ENCODE measurements around the gene SYNE3. TPM values are rescaled to one million over a fixed set of nuclear protein-coding genes. Genes with fewer than 3 reads are reported as not detected.
A peak's percentile ranks its signal among the peaks of the same experiment; 100 is the strongest.

The SYNE3 gene
- total RNA-seq, 1 donor from 2014 or later, result 105 TPM

- no peaks in the 10 kb centered on the region for H3K27me3 Mint-ChIP-seq (ENCODE audit: unreplicated experiment)
Measured at GRCh38 chr14:95481391-95482022, 34.9 kb downstream of the SYNE3 start.

GRCh38 chr14:95480887-95481226, 35.6 kb downstream of the SYNE3 start:
- DNase-seq (ENCODE audit: extremely low spot score, unreplicated experiment), result no peak
- H3K27me3 Mint-ChIP-seq (ENCODE audit: unreplicated experiment), result no peaks in the 10 kb centered on the region
- H3K9me3 Mint-ChIP-seq (ENCODE audit: unreplicated experiment), result no peaks in the 10 kb centered on the region
- peaks cover 12% of the 10 kb centered on the region for H3K36me3 Mint-ChIP-seq (ENCODE audit: unreplicated experiment)
- H3K27ac Mint-ChIP-seq (ENCODE audit: unreplicated experiment), result peak overlapping the region; percentile 88
- peaks cover 94% of the 10 kb centered on the region for H3K4me1 Mint-ChIP-seq (ENCODE audit: unreplicated experiment)
- H3K4me3 Mint-ChIP-seq (ENCODE audit: unreplicated experiment), result peak overlapping the region; percentile 5
- TF ChIP-seq, protein P1, sequence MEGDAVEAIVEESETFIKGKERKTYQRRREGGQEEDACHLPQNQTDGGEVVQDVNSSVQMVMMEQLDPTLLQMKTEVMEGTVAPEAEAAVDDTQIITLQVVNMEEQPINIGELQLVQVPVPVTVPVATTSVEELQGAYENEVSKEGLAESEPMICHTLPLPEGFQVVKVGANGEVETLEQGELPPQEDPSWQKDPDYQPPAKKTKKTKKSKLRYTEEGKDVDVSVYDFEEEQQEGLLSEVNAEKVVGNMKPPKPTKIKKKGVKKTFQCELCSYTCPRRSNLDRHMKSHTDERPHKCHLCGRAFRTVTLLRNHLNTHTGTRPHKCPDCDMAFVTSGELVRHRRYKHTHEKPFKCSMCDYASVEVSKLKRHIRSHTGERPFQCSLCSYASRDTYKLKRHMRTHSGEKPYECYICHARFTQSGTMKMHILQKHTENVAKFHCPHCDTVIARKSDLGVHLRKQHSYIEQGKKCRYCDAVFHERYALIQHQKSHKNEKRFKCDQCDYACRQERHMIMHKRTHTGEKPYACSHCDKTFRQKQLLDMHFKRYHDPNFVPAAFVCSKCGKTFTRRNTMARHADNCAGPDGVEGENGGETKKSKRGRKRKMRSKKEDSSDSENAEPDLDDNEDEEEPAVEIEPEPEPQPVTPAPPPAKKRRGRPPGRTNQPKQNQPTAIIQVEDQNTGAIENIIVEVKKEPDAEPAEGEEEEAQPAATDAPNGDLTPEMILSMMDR (IDR thresholded peaks at IDR 0.05), result no peak

More at GRCh38 chr14:95481391-95482022, 34.9 kb downstream of the SYNE3 start:
- H3K9me3 Mint-ChIP-seq (ENCODE audit: unreplicated experiment), result no peaks in the 10 kb centered on the region
- peak overlapping the region; percentile 5 for H3K4me3 Mint-ChIP-seq (ENCODE audit: unreplicated experiment)
- peaks cover 97% of the 10 kb centered on the region for H3K4me1 Mint-ChIP-seq (ENCODE audit: unreplicated experiment)
- DNase-seq (ENCODE audit: extremely low spot score, unreplicated experiment), result no peak
- peak overlapping the region; percentile 88 for H3K27ac Mint-ChIP-seq (ENCODE audit: unreplicated experiment)
- TF ChIP-seq, protein P1 (IDR thresholded peaks at IDR 0.05), result no peak
- H3K36me3 Mint-ChIP-seq (ENCODE audit: unreplicated experiment), result peaks cover 9% of the 10 kb centered on the region

GRCh38 chr14:95480109-95480886, 36.2 kb downstream of the SYNE3 start:
- no peak for DNase-seq (ENCODE audit: extremely low spot score, unreplicated experiment)
- Mint-ChIP-seq H3K27me3 (ENCODE audit: unreplicated experiment) (no peaks in the 10 kb centered on the region), H3K9me3 (ENCODE audit: unreplicated experiment) (no peaks in the 10 kb centered on the region), H3K4me3 (ENCODE audit: unreplicated experiment) (peak overlapping the region; percentile 23), H3K36me3 (ENCODE audit: unreplicated experiment) (peaks cover 7% of the 10 kb centered on the region), H3K27ac (ENCODE audit: unreplicated experiment) (peak overlapping the region; percentile 88), H3K4me1 (ENCODE audit: unreplicated experiment) (peaks cover 88% of the 10 kb centered on the region)
- TF ChIP-seq, protein P1 (IDR thresholded peaks at IDR 0.05), result no peak

DNA sequence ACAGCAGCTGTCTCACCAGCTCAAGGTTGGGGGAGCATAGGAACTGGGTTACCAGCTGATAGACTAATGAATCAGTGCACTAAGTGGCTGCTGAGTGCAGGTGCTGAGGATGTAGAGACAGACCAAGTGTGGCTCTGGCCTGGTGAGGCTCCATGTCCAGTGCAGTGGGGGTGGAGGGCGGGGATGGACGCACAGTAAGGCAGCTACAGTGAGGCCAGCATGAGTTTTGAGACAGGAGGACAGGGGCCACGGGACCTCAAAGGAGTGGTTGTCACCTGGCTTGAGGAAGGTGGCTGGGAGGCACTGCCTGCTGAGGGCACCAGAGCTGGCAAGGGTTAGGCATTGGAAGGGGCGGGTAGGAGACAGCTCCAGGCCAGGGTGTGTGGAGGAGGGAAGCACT, 37.0 kb downstream of the SYNE3 start:
- peak overlapping the region; percentile 23 for H3K4me3 Mint-ChIP-seq (ENCODE audit: unreplicated experiment)
- H3K27ac Mint-ChIP-seq (ENCODE audit: unreplicated experiment), result peak overlapping the region; percentile 88
- no peaks in the 10 kb centered on the region for H3K9me3 Mint-ChIP-seq (ENCODE audit: unreplicated experiment)
- DNase-seq (ENCODE audit: extremely low spot score, unreplicated experiment), result no peak
- H3K4me1 Mint-ChIP-seq (ENCODE audit: unreplicated experiment), result peaks cover 80% of the 10 kb centered on the region
- TF ChIP-seq, protein P1 (IDR thresholded peaks at IDR 0.05), result no peak
- peaks cover 9% of the 10 kb centered on the region for H3K36me3 Mint-ChIP-seq (ENCODE audit: unreplicated experiment)
- no peaks in the 10 kb centered on the region for H3K27me3 Mint-ChIP-seq (ENCODE audit: unreplicated experiment)

DNA sequence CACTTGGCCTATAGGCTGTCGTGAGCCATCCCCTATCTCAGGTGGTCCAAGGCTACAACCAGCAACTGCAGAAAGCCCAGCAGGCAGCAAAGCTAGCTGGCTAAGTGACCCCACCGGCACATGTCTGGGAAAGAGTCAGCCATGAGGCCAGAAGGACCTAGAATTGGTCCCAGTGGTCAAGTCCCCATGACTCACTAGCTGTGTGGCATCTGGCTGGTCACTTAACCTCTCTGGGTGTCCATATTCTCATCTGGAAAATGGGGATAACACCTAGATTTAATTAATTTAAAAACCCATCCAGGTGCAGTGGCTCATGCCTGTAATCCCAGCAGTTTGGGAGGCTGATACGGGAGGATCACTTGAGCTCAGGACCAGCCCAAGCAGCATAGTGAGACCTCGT, 37.6 kb downstream of the SYNE3 start:
- TF ChIP-seq, protein P1 (IDR thresholded peaks at IDR 0.05), result no peak
- Mint-ChIP-seq H3K27ac (ENCODE audit: unreplicated experiment) (peak overlapping the region; percentile 91), H3K27me3 (ENCODE audit: unreplicated experiment) (no peaks in the 10 kb centered on the region), H3K4me1 (ENCODE audit: unreplicated experiment) (peaks cover 74% of the 10 kb centered on the region), H3K4me3 (ENCODE audit: unreplicated experiment) (no peak overlapping the region), H3K36me3 (ENCODE audit: unreplicated experiment) (peaks cover 16% of the 10 kb centered on the region), H3K9me3 (ENCODE audit: unreplicated experiment) (no peaks in the 10 kb centered on the region)
- DNase-seq (ENCODE audit: extremely low spot score, unreplicated experiment), result no peak

All from osteocyte (in vitro differentiated cells).